GM21526 (cell line): ENCODE data around the gene SOD3.

Source experiments
- ATAC-seq: cut with Tn5 transposase; IDR thresholded peaks from one replicate; pipeline ENCODE4 v1.9.1; 2021; ENCODE audit warnings: moderate library complexity; ENCODE audit not compliant: unreplicated experiment, low FRiP score

The SOD3 gene

DNA sequence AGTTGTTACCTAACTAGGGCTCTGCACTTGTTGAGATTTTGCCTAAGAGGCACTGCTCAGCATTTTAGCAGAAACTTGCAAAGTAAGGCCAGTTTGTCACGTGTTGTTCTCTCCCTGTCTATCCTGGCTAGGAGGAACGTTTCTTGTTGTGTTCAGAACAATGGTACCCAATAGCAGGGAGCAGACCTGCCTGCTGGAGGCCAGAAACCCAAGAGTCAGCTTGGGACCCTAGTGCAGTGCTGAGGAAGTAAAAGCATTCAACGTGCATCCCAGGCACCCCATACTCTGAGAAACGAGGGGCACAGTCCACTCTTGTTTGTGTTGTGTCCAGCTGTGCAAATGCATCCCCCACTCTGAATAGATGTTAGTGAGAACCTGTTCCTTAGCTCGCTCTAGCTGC lies 42.4 kb downstream of the SOD3 start:
- no peak for ATAC-seq

DNA sequence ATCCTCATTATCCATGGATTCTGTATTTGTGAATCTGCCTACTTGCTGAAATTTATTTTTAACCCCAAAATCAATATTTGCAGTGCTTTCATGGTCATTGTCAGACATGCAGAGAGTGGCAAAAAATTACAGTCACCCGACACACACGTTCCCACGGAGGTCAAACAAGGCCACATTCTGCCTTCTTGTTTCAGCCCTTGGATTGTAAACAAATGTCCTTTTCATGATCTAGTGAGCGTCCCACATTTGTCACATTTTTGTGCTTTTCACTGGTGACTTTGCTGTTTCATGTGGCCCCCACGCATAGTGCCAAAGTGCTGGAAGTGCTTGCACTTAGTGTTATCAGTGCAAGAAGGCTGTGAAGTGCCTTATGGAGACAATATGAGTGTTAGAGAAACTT lies 45.0 kb downstream of the SOD3 start:
- ATAC-seq = no peak

DNA sequence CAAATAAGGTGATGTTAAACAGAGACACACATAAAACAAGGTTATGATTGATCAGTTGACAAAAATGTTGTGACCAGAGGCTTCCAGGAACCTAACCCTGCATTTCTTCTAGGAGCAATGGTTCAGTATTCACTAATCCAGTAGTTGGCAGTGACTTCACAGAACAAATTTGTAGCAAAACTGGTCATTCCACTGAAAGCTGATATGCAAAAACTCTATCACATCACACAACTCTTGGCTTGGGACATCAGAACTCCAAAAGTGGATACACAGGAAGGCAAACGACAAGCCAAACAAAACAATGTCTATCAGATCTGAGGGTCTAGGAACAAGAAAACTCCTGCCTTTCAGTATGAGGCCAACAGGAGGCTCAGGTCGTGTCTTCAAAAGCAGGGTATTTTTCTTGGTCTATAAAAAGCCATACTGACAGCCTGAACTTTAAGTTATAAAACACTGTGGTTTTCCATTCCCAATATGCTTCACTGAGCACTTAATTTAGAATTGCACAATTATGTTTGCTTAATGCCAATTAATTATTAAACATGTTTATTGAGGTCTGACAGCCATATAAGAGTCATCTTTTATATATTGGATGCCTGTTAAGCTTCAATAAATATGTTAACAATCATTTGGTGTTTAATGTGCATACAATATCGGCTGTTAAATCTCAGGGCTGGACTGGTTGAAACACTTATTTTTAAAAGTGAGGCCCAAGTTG lies 45.6 kb downstream of the SOD3 start:
- no peak for ATAC-seq

DNA sequence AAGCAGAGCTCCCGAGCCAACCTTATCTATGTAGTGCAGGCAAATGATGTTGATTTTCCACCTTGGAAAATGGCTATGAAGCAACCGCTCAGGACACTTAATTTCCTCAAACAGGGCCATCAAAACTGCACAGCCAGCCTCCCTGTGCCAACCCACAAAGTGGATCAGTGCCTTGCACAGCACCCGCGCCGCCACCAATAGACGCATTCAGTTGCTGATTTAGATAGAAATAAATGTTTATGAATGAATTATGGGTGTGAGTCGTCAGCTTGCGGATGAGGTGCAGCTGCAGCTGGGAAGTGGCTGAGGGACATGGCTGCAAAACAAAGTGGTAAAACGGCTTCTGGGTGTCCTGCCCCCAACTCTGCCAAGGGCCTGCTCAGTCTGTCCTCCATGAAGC lies 47.0 kb downstream of the SOD3 start:
- no peak for ATAC-seq

DNA sequence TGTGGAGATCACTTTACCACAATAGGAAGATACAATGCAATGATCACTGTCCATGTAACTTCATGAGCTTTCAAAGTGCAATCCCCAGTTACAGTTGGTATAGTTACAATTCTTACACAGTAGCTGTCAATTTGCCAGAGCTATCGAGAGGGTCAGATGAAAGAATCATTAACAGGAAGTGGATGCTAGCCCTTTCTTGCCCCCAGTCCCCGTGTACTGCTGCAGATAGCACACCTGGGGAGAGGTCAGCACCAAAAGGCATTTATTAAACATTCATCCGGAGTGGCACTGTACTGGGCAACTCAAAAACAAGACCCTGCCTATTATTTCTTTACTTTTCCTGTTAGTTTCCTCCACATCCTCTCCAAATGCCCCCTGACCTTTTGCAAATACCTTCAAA lies 47.7 kb downstream of the SOD3 start:
- ATAC-seq = no peak

DNA sequence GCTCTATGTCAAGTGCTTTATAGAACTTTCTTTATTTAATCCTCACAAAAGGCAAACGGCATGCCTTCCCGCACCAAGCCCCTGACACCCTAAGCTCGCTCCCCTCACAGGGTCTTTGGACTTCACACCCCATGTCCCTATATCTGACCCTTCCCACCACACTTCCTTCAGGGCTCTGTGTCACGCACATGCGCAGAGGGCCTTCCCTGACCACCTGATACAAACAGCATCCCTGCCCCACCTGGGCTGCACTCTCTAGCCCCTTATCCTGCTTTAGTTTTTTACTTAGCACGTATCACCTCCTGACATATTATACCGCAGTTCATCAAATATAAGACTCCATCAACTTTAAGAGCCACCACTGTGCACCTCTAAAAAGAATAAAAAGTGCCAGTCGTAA lies 49.8 kb downstream of the SOD3 start:
- ATAC-seq = no peak

DNA sequence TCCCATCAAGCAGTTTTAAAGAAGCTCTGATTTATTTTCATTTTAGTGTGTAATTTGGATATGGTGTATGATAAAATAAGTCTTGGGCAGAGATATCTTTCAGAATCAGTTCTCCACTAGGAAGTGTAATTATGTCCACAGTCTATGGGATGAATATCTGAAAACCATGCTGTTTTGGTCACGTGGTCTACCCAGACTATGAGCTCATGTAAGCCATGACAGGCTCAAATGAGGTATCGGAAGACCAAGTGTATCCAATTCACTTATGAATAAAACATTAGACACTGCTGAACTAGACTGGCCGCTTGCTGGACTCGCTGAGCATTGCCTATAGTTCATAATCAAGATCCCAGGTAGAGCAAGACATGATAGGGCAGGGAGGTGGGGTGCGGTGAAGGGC lies 50.5 kb downstream of the SOD3 start:
- ATAC-seq = no peak

DNA sequence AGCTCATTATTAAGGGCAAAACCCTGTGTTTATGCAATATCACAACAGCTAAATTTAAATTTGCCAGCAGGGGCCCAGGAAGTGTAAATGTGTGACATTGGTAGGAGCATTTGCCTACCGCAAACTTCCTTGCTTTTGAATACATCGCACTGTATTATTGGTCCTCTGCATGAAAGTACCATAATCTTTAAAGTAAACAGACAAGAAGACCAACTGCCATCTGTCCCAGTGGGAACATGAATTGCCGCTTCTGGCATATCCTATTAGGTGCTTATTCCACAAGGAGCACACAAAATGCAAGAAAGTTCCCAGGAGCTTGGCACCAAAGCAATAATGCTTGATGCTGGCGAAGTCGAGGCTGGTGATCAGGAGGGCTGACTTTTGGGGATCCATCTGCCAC lies 51.3 kb downstream of the SOD3 start:
- no peak for ATAC-seq

DNA sequence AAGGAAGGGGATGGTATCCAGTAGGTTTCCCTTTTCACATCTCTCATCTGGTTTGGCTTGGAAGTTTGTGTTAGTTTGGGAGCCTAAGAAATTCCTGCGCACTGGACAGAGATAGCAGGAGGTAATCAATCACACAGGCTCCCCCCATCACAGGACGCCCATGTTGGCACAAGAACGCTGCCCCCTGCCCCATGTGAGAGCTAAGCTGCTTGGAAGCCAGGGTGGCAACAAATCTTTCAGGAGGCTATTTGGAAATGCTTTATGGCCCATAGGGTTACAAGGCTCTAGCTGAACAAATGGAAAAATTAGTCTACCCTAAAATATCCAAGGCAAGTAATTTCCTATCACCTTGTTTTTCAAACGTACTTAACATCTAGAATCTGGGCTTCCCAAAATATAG lies 54.0 kb downstream of the SOD3 start:
- no peak for ATAC-seq

DNA sequence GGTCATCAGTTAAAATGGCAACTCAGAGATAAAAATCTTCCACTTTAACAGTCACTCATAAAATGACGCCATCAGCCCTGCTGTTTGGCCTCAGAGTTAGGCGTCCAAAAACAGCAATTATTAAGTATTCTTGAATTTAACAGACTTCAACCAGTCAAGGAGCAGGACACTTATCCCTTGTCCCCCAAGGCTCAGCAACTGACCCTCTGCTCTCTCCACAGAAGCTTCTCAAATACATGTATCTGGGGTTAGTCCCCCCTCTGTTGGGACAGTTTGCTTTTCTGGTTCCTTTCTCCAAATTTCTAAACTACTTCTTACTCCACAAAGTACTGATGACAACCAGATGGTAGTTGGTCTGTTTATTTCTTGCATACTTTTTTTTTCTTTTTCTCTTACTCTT lies 54.4 kb downstream of the SOD3 start:
- no peak for ATAC-seq
